Measurements from ENCODE around the gene MACC1.
"Not testable (repeated sequence)": the region's sequence is repeated elsewhere in the genome, so short reads cannot be mapped to it uniquely, and the experiment has no call there.

The MACC1 gene

GRCh38 chr7:20124087-20124486, 93.1 kb downstream of the MACC1 start:
- not testable (repeated sequence) for DNase-seq

- DNase-seq, result not testable (repeated sequence)
Observed at GRCh38 chr7:20122653-20123316, 94.4 kb downstream of the MACC1 start.

- no peak for DNase-seq
Observed at GRCh38 chr7:20122073-20122472, 95.1 kb downstream of the MACC1 start.

DNA sequence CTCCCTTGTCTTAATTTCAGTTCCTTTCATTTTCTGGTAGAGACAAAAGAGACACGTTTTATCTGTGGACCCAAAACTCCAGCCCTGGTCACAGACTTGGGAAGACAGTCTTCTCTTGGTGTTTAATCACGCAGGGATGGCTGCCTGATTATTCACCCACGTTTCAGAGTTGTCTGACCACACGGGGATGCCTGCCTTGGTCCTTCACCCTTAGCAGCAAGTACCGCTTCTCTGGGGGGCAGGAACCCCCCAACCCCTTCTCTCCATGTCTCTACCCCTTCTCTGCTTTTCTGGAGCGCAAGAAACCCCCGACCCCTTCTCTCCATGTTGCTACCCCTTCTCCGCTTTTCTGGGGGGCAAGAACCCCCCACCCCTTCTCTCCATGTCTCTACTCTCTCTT, 95.8 kb downstream of the MACC1 start:
- no peak for DNase-seq

DNA sequence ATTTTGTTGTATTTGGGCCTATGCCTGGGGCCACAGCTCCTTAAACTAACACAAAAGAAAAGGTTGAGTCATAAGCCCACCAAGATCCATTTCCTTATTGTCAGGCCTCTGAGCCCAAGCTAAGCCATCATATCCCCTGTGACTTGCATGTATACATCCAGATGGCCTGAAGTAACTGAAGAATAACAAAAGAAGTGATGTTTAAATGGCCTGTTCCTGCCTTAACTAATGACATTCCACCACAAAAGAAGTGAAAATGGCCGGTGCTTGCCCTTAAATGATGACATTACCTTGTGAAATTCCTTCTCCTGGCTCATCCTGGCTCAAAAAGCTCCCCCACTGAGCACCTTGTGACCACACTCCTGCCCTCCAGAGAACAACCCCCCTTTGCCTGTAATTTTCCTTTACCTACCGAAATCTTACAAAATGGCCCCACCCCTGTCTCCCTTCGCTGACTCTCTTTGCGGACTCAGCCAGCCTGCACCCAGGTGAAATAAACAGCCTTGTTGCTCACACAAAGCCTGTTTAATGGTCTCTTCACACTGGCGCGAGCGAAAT, 96.5 kb downstream of the MACC1 start:
- DNase-seq, result not testable (repeated sequence)

GRCh38 chr7:20116869-20117268, 100.3 kb downstream of the MACC1 start:
- DNase-seq, result no peak

- no peak for DNase-seq
Observed at GRCh38 chr7:20114468-20114867, 102.7 kb downstream of the MACC1 start.

GRCh38 chr7:20113427-20114027, 103.7 kb downstream of the MACC1 start:
- DNase-seq, result no peak

- no peak for DNase-seq
Observed at GRCh38 chr7:20112696-20113095, 104.5 kb downstream of the MACC1 start.

- no peak for DNase-seq
Observed at GRCh38 chr7:20111821-20112542, 105.2 kb downstream of the MACC1 start.

- DNase-seq, result no peak
Observed at GRCh38 chr7:20107582-20107981, 109.6 kb downstream of the MACC1 start.

DNA sequence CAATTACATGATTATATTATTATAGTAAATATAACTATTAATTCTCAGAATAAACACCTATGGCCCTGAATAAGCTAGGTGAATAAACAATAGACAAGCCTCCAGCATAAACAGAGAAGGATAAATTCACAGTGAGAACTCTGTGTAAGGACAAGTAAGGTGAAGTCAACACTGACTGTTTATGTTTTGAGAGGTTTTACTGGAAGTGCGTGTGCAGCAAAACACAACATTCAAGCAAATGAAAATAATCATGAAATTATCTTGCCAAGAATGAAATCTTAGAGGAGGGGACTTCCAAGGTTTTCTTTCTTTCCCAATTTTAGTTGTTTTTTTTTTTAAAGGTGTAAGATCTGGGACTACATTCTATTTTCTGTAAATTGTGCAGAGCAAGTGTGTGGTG, 112.5 kb downstream of the MACC1 start:
- no peak for DNase-seq

DNA sequence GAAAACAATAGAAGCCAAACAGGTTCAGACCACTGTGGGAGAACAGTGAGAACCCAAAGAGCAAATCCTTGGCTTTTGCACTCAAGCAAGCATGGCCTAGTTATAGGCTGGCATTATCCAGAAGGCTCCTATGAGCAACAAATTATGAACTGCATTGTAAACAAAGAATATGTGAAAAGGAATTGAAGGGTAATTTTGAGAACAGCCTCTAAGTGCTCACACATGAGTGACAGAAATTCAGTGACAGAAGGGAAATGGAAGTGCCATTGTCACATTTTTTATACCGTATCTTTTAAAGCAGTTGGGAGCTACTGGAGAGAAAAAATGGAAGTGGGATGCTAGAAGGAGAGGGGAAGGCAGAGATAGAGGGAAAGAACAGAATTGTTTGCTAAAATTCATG, 114.2 kb downstream of the MACC1 start:
- DNase-seq, result no peak

- DNase-seq, result no peak
Observed at GRCh38 chr7:20095862-20096261, 121.3 kb downstream of the MACC1 start.

DNA sequence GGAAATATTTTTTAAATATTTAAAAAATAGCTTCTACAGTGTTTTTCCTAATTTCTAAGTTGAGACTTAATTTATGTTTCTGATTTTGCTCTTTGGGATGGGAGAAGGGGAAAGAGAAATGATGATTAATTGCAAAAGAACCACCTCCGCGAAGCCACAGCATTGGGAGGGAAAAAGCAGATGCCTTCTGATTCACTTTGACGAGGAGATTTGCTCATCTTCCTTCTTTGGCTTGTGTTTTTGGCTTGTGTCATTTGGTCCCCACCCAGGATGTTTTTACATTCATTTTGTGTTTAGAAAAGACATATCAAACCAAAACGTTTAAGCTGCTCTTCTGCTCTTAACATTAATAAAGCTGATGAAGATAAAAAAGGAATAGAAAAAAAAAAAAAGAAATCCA, 121.7 kb downstream of the MACC1 start:
- DNase-seq, result no peak

- no peak for DNase-seq
Observed at GRCh38 chr7:20089431-20089830, 127.8 kb downstream of the MACC1 start.

GRCh38 chr7:20085086-20085485, 132.1 kb downstream of the MACC1 start:
- no peak for DNase-seq

Data from activated T-cell treated with anti-CD3 and anti-CD28 coated beads for 4 hours (primary cell).